Cardiac muscle cell (in vitro differentiated cells and primary cell): ENCODE data around the gene MDM1. TPM values are rescaled to one million over a fixed set of nuclear protein-coding genes. Genes with fewer than 3 reads are reported as not detected.

Source experiments
- DNase-seq, 2 donors: peaks; one replicate each; pipeline versions ENCODE4 v3.0.0 to v3.0.0-alpha.2; 2010 to 2017; ENCODE audit warnings: low read depth in 1 of 2, low spot score in 1 of 2
- H3K27ac ChIP-seq: fragments of 200-600 bp; sonication (generic); 2 replicates; pipeline ENCODE4 v1.5.1; 2016
- H3K27me3 ChIP-seq: fragments of 200-600 bp; sonication (generic); 2 replicates; pipeline ENCODE4 v1.6.0; 2016; ENCODE audit warnings: control low read depth
- H3K36me3 ChIP-seq: fragments of 200-600 bp; sonication (generic); 2 replicates; pipeline ENCODE4 v1.5.1; 2016; ENCODE audit warnings: control low read depth
- H3K4me1 ChIP-seq: fragments of 200-600 bp; sonication (generic); 2 replicates; pipeline ENCODE4 v1.8.1; 2017; ENCODE audit warnings: low read depth, mild to moderate bottlenecking, mixed run types
- H3K4me3 ChIP-seq: fragments of 200-600 bp; sonication (generic); 2 replicates; pipeline ENCODE4 v1.5.1; 2016; ENCODE audit warnings: mild to moderate bottlenecking
- H3K9me3 ChIP-seq: fragments of 200-600 bp; sonication (generic); 2 replicates; pipeline ENCODE4 v1.5.1; 2017; ENCODE audit warnings: low read depth, mild to moderate bottlenecking, control low read depth
- polyA plus RNA-seq: library from polyadenylated mRNA; unstranded; fragments of >200 nt; fragmentation: Nextera tagmentation; extraction: Ambion mirVana; gene quantifications from 2 replicates; pipeline ENCODE4 v1.2.1, GENCODE V29; 2016
- total RNA-seq: library from RNA; depleted of rRNA; stranded (reverse); fragments of >200 nt; gene quantifications from 2 replicates; pipeline ENCODE4 v1.2.3, GENCODE V29; 2016
- TF ChIP-seq, protein P1 (sequence below): IDR thresholded peaks from 2 replicates; pipeline ENCODE4 v1.5.1; 2012; ENCODE audit warnings: low read depth, mild to moderate bottlenecking, low read length

The MDM1 gene
- total and polyA plus RNA-seq, 2 experiments from 2014 or later: 13.4 to 23.9 TPM

DNA sequence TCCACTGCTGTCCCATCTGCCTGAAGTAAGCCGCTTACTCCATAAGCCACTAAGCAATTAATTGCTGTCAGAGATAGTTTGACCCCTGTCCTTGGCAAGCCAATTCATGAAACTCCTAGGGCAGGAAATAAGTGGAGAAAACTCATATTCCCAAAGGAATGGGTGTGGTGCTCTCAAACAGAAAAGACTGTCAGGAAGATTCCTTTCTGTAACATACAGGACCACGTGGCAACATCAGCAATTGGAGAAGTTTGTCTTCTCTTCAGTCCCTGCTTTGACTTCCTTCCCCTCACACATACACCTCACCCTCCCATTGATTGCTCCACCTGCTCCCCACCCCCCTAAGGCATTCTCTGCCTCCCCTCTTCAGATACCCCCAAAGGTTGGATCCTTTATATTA, 36.2 kb upstream of the MDM1 start:
- no peaks in the 10 kb centered on the region for H3K9me3 ChIP-seq
- TF ChIP-seq, protein P1, sequence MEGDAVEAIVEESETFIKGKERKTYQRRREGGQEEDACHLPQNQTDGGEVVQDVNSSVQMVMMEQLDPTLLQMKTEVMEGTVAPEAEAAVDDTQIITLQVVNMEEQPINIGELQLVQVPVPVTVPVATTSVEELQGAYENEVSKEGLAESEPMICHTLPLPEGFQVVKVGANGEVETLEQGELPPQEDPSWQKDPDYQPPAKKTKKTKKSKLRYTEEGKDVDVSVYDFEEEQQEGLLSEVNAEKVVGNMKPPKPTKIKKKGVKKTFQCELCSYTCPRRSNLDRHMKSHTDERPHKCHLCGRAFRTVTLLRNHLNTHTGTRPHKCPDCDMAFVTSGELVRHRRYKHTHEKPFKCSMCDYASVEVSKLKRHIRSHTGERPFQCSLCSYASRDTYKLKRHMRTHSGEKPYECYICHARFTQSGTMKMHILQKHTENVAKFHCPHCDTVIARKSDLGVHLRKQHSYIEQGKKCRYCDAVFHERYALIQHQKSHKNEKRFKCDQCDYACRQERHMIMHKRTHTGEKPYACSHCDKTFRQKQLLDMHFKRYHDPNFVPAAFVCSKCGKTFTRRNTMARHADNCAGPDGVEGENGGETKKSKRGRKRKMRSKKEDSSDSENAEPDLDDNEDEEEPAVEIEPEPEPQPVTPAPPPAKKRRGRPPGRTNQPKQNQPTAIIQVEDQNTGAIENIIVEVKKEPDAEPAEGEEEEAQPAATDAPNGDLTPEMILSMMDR: no peak
- H3K27ac ChIP-seq: no peak overlapping the region
- no peaks in the 10 kb centered on the region for H3K36me3 ChIP-seq
- H3K4me3 ChIP-seq: no peak overlapping the region
- H3K27me3 ChIP-seq: no peaks in the 10 kb centered on the region
- peak in 1 of 2 donors; percentile 9 for DNase-seq
- peaks cover 6% of the 10 kb centered on the region for H3K4me1 ChIP-seq

DNA sequence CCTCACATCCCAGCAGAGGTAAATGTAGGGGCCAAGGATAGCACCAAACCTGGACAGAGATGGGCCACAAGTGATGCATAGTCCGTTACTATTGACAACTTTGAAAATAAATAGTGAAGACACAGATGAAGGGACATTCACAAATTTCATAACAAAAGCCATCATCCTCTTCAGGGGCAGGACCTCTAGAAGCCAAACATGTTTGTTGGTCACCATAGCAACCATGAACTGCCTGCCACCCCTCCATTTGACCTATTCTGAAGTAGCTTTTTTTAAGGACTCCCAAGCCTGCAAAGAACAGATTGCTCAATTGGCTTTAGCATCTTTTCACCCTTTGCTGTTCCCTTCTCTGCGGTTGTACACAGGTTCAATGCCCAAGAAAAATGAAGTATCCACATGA, 35.7 kb upstream of the MDM1 start:
- H3K9me3 ChIP-seq: no peaks in the 10 kb centered on the region
- H3K36me3 ChIP-seq: no peaks in the 10 kb centered on the region
- TF ChIP-seq, protein P1: no peak
- no peak overlapping the region for H3K4me3 ChIP-seq
- H3K4me1 ChIP-seq: peaks cover 6% of the 10 kb centered on the region
- peak in 1 of 2 donors; percentile 30 for DNase-seq
- H3K27ac ChIP-seq: no peak overlapping the region
- H3K27me3 ChIP-seq: no peaks in the 10 kb centered on the region

DNA sequence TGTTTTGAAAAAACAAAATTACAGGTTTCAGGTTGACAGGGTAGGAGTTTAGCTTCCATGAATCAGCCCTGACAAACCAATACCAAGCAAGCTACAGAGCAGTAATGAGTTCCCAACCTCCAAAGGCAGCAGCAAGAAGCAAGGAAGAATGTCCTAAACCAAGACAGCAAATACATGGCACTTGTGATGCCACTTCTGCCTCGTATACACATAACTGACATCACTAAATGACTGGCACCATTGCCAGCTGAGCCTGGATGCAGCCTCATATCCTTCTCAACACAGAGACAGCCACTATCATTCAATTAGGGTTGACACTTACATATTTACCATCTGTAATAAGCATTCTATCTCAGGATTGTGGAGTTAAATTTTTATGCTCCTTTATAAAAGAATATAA, 35.0 kb upstream of the MDM1 start:
- Histone ChIP-seq H3K36me3 (no peaks in the 10 kb centered on the region), H3K27me3 (no peaks in the 10 kb centered on the region), H3K9me3 (no peaks in the 10 kb centered on the region), H3K4me1 (peaks cover 6% of the 10 kb centered on the region), H3K4me3 (no peak overlapping the region), H3K27ac (no peak overlapping the region)
- no peak for DNase-seq
- TF ChIP-seq, protein P1: no peak

DNA sequence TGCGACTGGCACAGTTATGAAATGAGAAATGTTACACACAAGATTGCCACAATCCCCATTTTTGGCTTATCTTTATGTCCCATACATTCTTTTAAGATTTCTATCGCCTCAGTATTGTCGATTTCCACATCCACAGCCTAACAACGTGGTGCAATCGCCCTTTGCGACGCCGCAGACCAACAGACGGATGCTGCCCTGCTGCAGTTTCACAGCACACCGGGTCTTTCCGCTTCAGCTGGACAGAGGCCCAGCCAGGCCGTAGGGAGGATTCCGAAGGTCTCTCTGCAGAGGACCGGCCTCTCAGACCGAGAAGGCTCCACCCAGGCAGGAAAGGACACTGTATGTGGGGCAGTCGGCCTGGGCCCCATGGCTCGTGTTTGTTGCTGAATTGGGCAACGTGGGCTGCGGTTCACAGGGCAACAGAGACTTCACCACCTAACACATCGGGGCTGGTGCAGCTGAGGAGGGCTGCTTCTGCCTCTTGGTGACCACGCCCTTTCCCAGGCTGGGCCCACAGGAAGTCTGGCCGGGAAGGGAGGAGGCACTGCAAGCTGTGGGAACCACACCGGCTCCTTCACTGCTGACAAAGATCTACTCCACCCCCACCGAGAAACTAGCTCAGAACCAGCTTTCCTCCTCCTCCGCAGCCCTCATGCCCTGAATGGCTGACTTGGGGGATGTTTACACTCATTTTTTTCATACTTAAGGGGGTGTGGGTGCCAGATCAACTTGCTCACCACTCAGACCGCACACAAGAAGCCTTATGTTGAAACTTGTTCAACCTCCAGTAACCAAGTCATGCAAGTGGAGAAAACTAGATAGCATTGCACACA, 32.9 kb upstream of the MDM1 start:
- H3K27ac ChIP-seq: no peak overlapping the region

DNA sequence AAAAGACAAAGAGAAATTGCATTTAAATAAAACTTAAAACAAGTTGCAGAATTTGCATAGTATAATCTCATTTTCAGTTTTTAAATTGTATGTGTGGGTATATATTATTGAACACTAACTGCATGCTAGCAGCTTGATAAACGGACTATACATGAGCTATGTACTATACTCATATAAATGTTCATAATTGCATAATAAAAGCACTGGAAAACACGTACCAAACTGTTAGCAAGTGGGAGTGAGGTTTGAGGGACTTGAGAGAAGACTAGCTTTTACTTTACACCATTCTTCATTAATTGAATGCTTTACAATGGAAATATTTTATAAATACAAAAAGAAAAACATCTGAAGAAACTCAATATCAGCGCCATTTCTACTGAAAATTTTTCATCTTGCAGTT, 32.2 kb upstream of the MDM1 start:
- Histone ChIP-seq H3K4me3 (no peak overlapping the region), H3K27ac (no peak overlapping the region), H3K9me3 (no peaks in the 10 kb centered on the region), H3K4me1 (peaks cover 6% of the 10 kb centered on the region), H3K36me3 (no peaks in the 10 kb centered on the region), H3K27me3 (no peaks in the 10 kb centered on the region)
- TF ChIP-seq, protein P1: no peak
- no peak for DNase-seq

More for the DNA sequence above, 32.9 kb upstream of the MDM1 start:
- Histone ChIP-seq H3K36me3 (no peaks in the 10 kb centered on the region), H3K27me3 (no peaks in the 10 kb centered on the region), H3K4me3 (no peak overlapping the region), H3K4me1 (peaks cover 6% of the 10 kb centered on the region), H3K9me3 (no peaks in the 10 kb centered on the region)
- TF ChIP-seq, protein P1: no peak
- DNase-seq: peak; percentile 47 to 99
